GM19023 (cell line): ENCODE data around the gene FAM149B1.

Experiments used
- ATAC-seq: cut with Tn5 transposase; IDR thresholded peaks from one replicate; pipeline ENCODE4 v1.9.1; 2021; ENCODE audit warnings: mild to moderate bottlenecking, moderate library complexity; ENCODE audit not compliant: unreplicated experiment

The FAM149B1 gene

DNA sequence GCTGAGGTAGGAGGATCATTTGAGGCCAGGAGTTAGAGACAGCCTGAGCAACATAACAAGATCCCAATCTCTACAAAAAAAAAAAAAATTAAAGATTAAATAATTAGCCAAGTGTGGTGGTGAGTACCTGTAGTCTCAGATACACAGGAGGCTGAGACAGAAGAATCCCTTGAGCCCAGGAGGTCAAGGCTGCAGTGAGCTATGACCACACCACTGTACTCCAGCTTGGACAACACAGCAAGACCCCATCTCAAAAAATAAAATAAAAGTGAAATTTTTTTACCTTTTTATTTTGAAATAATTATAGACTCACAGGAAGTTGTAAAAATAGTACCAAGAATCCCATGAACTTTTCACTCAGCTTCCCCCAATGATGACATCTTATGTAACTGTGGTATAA lies 4.9 kb downstream of the FAM149B1 start:
- no peak for ATAC-seq

DNA sequence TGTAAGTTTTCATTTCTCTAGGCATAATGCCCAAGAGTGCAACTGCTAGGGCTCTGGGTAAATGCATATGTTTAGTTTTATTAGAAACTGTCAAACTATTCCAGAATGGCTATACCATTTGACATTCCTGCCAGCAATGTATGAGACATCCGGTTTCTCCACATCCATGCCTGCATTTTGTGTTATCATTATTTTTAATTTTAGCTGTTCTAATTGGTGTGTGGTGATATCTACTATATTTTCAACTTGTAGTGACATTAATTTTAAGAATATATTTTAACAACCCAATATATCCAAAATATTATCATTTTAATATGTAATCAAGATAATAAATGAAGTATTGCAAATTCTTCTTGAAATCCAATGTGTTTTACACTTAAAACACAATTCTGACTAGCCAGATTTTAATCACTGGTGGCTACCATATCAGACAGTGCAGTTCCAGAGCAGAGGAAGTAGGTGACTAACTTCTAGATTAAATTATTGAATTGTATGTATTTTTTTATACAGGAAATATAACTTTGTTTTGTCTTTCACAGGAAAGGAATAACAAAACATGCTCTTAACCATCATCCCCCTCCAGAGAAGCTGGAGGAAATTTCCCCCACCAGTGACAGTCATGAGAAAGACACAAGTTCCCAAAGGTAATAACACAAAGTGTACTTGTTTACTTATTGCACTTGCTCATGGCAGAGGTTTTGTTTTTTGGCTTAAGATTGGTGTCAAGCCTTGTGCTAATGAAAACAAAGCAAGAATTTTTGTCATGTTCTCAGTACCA lies 6.4 kb downstream of the FAM149B1 start:
- no peak for ATAC-seq

DNA sequence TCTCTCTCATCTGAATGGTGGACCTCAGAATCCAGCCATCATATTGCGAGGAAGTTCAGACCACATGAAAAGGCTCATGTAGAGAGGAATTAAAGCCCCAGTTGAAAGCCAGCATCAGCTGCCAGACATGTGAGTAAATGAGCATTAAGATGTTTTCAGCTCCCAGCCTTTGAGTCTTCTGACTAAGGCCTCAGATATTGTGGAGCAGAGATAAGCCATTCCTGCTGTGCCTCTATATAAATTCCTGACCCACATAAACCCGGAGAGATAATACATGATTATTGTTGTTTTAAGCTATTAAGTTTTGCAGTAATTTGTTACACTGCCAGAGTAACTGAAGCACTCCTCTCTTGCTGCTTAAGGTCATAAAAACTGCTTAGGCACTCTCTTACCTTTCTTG lies 14.6 kb downstream of the FAM149B1 start:
- no peak for ATAC-seq

DNA sequence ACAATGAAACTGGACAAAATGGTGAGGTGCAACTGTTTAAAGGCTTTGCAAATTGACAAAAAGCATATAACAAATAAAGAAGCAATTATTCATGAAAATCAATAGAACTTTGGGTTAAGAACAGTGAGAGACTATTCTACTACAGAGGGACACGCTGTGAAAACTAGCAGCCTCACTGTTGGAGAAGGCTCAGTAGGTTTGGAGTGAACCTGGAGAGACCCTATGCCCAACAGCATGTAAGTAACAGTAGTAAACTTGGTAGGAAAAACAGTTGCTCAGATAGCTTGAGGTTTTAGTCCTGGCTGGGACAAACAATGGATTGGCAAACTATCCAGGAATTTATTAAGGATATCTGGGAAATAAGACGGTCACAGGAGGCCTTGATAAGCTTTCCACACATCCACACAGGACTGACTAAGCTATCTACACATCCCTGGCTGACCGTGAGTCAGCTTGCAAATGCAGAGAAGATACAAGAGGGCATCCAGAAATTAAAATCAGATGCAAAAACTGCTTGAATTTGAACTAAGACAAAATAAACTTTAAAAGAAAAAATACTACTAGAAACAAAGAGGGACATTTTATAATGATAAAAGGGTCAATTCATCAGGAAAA lies 15.9 kb downstream of the FAM149B1 start:
- no peak for ATAC-seq

DNA sequence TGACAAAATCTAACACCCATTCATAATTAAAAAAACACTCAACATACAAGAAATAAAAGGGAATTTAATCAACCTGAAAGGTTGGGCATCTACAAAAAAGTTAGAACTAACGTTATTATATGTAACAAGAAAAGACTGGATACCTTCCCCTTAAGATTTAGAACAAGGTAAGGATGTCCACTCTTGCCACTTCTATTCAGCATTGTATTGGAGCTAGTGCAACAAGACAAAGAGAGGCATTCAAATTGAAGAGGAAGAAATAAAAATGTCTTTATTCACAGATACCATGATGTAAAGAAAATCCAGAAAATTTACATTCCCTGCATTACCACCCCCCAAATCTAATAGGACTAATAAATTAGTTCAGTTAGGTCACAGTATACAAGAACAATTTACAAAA lies 18.3 kb downstream of the FAM149B1 start:
- ATAC-seq = no peak

DNA sequence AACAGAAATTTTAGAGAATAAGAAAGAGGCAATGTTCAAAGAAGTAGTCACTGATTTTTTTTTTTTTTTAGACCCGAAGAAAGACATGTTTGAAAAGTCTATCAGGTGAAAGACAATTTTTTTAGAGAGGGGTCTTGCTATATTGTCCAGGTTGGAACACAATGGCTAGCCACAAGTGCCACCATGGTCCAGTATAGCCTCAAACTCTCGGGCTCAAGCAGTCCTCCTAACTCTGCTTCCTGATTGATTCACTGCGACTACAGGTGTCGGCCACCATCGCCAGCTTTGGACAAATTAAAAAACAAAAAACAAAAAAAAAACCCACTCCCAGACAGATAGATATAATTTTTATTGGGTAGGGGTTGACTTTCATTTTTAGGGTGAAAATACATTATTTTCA lies 22.3 kb downstream of the FAM149B1 start:
- no peak for ATAC-seq

DNA sequence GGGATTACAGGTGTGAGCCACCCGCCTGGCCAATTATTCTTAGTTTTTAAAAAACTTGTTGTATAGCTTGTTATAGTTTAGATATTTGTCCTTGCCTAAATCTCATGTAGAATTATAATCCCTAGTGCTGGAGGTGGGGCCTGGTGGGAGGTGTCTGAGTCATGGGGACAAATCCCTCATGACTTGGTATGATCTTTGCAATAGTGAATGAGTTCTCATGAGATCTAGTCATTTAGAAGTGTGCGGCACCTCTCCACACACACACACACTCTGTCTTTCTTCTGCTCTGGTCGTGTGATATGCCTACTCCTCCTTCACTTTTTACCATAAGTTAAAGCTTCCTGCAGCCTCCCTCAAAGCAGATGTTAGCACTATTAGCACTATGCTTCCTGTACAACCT lies 37.2 kb downstream of the FAM149B1 start:
- ATAC-seq = no peak

DNA sequence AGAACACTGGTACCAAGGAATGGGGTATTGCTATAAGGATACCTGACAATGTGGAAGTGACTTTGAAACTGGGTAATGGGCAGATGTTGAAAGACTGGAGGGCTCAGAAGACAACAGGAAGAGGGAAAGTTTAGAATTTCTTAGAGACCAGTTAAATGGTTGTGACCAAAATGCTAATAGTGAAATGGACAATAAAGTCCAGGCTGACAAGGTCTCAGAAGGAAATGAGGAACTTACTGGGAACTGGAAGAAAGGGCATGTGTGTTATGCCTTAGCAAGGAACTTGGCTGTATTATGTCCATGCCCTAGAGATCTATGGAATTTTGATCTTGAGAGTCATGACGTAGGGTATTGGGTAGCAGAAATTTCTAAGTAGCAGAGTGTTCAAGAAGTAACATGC lies 38.0 kb downstream of the FAM149B1 start:
- ATAC-seq = no peak

DNA sequence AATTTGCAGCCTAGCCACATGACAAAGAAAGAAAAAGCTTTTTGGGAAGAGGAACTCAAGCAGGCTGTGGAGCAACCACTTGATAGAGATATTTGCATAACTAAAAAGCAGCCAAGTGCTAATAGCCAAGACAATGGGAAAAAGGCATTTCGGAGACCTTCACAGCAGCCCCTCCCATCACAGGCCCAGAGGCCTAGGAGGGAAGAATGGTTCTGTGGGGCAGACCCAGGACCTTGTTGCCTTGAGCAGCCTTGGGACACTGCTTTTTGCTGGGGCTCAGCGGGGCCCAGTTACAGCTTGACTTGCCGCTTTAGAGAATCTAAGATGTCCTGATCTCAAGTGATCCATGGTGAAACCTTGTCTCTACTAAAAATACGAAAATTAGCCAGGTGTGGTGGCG lies 38.5 kb downstream of the FAM149B1 start:
- no peak for ATAC-seq

DNA sequence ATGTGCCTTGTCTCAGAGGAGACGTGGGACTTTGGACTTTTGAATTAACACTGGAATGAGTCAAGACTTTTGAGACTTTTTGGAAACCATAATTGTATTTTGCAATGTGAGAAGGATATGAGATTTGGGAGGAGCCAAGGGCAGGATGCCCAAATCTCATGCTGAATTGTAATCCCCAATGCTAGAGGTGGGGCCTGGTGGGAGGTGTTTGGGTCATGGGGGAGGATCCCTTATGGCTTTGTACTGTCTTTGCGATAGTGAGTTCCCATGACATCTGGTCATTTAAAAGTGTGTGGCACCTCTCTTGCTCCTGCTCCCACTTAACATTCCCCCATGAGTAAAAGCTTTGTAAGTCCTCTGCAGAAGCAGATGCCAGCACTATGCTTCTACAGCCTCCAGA lies 40.0 kb downstream of the FAM149B1 start:
- ATAC-seq = no peak

DNA sequence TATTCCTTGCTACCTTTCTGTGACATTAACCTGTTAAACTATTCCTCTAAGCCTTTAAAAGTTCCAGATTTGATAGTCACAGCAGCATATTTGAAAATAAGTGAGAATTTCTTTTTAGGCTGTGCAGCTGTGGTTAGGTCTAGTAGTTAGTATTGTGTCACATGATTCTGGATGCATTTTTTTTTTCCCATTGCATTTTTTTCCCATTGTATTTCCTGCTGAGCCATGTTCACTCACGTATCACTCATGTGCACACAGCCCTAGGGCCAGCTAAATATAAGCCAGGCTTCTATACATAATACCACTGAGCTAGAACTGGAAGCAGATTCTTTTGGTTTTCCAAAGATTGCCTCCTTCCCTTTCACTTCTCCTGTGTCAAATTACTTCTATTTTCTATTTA lies 41.8 kb downstream of the FAM149B1 start:
- ATAC-seq = no peak

DNA sequence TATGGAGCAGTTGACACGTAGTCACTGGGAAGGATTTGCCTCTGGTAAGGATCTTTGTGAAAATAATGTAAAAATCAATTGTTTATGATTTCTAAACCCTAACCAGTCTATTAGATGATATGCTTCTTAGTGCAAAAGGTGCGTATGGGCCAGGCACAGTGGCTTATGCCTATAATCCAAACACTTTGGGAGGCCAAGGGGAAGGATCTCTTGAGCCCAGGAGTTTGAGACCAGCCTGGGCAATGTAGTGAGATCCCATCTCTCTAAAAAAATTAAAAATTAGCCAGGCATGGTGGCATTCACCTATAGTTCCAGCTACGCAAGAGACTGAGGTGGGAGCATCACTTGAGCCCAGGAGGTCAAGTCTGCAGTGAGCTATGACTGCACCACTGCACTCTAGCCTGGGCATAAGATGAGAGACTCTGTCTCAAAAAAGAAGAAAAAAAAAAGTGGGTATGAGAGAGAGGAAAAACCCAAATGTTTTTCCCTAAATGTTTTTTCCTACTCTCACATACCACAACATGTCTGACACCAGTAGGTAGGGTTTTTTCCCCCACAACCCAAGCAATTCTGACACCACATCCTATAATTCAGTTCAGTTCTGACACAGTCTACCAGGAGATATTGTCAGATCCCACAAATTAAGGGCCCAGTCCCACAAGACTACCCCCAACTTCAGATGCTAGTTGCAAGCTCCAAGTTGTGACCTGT lies 42.6 kb downstream of the FAM149B1 start:
- ATAC-seq = no peak

DNA sequence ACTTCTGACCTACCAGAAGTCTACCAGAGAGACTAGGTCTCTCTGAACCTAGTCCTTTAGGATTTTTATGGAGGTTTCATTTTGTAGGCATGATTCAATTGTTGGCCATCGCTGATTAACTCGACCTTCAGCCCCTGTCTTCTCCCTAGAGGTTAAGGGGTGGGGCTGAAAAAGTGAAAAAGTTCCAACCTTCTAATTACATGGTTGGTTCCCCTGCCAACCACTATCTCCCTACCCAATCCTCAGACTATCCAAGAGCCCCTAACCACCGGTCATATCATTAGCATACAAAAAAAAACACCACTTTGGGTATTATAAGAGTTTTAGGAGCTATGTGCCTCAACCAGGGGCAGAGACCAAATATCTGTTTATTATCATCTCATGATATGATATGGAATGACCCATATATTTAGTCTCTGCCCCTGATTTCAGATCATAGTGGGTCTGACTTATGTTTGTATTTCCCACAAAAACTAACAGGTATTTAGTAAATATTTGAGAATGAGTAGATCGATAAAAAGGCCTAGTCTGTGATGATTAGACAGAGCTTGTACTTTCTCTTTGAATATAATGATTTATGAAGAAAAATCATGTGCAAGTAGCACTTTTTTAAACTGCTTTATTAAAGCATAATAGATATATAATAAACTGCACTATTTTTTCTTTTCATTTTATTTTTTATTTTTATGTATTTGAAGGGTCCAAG lies 43.3 kb downstream of the FAM149B1 start:
- ATAC-seq = no peak

DNA sequence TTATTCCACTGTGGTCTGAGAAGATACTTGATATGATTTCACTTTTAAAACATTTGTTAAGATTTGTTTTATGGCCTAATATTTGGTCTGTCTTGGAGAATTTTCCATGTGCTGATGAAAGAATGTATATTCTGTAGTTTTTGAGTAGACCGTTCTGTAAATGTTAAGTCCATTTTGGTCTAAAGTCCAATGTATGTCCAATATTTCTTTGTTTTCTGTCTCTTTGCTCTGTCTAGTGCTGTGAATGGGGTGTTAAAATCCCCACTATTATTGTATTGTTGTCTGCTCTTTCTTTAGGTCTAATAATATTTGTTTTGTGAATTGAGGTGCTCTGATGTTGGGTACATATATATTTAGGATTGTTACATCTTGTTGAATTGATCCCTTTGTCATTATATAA lies 47.8 kb downstream of the FAM149B1 start:
- no peak for ATAC-seq

DNA sequence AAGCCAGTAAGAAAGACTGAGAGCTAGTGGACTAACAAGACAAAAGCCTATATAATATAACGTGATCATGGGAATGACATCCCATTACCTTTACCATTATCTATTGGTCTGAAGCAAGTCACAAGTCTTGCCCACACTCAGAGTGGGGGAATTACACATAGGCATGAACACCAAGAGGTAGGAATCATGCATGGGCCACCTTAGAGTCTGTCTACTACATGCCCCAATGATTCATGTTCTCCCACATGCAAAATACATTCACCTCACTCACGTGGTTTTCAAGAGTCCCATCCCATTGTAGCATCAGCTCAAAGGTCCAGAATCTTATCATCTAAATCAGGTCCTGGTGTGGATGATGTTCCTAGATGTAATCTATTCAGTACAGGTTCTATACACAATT lies 49.7 kb downstream of the FAM149B1 start:
- no peak for ATAC-seq

DNA sequence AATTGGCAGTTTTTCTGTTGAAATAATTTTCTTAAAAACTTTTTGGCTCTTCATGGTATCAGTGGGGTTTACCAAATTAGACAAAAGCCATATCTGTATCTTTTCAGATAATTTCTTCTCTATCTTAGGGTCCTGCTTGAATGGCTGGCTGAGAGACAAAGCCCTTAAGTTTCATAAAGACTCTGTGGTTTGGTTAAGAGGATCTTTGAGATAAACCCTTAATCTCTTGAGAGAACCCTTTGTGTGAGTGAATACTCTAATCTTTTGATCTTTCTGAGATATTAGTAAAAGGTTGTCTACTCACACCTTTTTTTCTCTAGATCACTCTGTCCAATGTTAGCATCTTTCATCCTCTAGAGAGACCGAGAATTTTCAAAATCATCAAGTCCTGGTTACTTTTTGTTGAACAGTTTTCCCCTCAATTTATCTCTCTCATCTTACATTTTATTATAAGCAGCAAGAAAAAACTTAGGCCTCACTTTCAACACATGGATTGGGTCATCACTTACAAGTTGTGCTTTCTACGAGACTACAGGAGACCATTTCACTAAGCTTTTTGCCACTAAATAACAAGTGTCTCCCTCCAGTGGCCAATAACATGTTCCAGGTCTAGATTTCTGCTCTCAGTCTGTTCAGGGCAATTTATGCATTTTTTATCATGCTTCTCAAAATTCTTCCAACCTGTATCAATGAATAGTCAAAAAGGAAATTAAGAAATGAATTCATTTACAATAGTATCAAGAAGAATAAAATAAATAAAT lies 50.7 kb downstream of the FAM149B1 start:
- no peak for ATAC-seq

DNA sequence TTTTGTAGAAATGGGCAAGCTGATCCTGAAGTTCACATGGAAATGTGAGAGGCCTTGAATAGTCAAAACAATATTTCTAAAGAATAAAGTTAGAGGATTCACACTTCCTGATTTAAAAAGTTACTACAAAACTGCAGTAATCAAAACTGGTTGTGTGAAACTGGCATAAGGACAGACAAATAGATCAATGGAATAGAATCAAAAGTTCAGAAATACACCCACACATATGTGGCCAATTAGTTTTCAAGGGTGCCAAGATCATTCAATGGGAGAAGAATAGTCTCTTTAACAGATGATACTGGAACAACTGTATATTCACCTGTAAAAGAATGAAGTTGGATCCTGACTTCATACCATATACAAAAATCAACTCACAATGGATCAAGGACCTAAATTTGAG lies 51.5 kb downstream of the FAM149B1 start:
- ATAC-seq = no peak

DNA sequence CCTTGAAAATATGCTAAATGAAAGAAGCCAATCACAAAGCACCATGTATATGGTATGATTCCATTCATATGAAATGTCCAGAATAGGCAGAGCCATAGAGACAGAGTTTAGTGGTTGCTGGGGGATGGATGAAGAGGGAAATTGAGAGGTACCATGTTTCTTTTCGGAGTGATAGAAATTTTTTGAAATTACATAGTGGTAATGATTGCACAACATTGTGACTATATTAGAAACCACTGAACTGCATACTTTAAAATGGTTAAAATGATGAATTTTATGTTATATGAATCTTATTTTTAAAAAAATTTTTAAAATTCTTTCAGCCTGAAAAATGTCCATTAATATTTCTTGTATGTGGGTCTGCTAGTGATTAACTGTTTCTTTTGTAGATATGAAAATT lies 53.1 kb downstream of the FAM149B1 start:
- ATAC-seq = no peak

DNA sequence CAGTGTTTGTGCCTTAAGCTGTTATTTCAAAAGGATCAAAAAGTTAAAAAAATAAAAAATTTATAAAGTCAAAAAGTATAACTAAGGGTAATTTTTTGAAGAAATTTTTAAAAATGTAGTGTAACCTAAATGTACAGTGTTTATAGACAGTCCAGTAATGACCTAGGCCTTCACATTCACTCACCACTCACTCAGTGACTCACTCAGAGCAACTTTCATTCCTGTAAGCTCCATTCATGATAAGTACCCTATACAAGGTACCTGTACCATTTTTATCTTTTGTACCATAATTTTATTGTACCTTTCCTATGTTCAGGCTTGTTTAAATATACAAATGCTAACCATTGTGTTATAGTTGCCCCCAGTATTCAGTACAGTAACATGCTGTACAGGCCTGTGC lies 57.6 kb downstream of the FAM149B1 start:
- no peak for ATAC-seq

DNA sequence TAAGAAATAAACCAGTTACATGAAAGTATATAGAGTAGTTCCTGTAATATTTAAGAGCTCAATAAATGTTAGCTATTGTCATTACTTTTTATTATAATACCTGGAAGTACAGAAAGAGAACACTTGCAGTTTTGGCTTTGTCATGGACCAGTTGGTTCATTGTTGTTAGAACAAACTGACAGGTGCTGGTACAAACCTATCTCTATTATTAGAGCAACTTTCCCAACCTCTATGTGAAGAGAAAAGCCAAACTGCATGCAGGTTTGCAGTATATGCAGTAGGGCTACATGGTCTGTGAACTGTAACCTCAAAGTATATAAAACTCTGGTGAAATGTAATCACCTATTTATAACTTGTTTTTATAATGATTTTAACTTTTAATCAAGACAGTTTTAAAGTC lies 58.7 kb downstream of the FAM149B1 start:
- no peak for ATAC-seq

DNA sequence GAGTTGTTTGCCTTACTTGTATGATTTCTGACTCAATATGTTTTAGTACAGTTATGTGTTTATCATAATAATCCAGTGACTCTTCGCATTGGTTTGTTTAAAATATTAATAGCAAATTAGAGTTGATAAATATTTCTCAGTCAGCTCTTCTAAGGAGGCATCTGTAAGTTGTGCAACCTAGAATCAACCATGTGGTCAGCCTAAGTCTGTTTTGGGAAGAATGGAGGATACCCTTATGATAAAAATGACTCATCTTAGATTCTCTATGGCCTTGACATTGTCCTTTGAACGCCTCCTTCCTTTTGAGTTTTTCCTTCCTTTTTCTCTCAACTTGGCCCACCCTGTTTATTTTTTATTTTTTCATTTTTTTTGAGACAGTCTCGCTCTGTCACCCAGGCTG lies 60.3 kb downstream of the FAM149B1 start:
- ATAC-seq = no peak
